Muscle of back (tissue), 11 donors: ENCODE results near the gene PTPRN2. TPM values are rescaled to one million over a fixed set of nuclear protein-coding genes. Genes with fewer than 3 reads are reported as not detected.
"Not testable (repeated sequence)": the region's sequence is repeated elsewhere in the genome, so short reads cannot be mapped to it uniquely, and the experiment has no call there.

ENCODE experiments used
- DNase-seq, 3 donors: peaks; one replicate each; pipeline versions ENCODE4 v3.0.0 to v3.0.0-alpha.2; 2013
- polyA plus RNA-seq, 10 donors: library from polyadenylated mRNA; unstranded; fragments of 120-200 nt; gene quantifications; one replicate each; pipeline ENCODE4 v1.2.1, GENCODE V29; 2013; ENCODE audit not compliant: insufficient read length in 10 of 10

Gene PTPRN2
- polyA plus RNA-seq, 10 donors, result 1.8 to 3.1 (median 2.1) TPM

DNA sequence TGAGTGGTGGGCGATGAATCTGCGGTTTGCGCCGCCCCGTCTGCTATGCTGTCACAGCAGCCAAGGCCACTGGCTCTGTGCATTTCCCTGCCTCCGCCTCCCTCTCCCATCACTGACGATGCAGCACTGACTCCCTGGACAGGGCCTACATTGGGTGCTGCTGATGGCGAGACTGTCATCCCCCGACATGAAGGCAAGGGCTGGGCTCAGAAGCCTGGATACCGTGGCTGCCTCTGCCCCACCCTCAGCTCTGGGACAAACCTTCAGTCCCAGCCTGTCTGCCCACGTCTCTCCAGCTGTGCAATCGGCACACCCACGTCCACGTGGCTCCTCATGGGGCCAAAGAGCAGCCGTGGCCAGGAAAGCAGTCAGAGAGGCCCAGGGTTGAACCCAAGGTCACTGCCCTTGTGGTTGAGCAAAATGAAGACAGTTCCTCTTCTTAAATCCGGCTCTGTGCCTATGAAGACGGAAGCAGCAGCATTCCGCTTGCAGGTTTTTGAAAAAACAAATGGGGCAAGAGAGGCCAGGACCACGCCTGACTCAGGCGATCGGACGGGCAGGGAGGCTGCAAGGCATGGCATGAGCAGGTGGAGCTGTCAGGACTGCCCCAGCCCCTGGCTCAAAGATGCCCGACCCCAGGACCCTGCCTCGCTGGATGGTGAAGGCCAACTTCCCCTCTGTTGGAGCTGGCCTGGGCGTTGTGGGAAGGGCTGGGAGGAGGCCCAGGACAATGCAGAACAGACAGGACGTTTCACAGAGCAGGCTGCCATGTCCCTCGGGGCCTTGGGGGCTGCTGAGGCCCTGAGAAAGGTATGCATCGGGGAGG lies 733.3 kb downstream of the PTPRN2 start:
- peak; percentile 13 to 60 (median 25) for DNase-seq

DNA sequence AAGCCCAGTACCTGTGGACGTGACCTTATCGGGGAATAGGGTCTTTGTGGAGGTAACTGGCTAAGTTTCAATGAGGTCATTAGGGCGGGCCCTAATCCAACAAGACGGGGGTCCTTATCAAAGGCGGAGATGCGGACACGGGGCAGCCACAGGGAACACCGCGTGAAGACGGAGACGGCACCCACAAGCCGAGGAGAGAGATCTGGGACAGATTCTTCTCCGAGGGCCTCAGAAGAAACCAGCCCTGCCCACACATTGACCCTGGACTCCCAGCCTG lies 733.9 kb downstream of the PTPRN2 start:
- no peak for DNase-seq

DNA sequence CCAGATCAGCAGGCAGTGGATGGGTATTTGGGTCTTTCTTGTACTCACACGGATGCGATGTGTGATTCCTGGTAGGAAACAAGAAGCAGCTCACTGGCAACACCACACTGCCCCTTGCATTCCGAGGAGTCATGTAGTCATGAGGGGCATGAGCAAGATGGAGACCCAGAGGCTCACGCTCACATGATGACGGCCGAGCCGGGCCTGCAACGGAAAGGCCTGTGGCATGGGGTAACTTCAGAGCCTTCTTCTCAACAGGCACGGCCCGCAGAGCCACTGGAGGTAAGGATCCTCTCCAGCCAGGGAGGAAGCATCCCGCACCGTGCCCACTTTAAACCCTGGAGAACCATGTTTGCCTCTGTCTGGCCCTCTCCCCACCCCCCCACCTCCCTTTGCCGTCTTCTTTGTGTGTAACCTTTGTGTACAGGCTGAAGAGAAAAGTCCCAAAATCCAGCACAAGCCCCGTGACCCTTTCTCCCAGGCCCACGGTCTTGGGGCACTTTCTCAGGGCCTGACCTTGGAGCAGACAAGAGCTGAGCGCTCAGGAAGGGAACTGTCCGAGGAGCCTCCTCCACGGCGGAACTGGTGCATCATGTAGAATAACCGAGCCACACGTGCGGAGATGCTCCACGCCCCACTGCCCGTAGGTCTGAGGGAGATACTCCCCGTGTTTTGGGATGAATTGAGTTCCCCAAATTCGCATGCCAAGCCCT lies 734.4 kb downstream of the PTPRN2 start:
- no peak for DNase-seq

DNA sequence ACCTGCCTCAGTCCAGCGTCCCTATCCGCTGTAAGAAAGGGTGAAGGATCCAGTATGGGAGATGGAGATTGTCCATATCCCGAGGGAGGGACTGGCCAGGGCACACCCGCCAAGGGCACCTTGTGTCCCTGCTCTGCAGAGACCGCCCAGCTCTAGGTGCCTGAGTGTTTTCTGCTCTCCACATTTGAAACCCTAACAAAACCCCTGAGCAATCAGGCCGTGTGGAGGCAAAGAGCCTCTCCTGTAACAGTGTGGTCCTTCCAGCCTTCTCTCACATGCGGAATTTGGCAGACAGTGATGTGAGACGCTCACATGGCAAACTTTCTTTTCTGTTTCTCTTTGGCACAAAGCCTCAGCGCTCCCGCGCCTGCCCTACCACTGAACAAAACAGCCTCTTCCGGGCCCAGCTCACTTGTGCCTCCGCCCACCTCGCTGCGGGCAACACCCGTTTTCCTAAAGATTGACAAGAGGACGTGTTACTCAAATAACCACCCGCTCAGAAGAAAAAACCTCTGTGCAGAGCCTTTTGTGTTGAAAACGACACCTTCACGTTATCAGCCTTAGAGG lies 736.0 kb downstream of the PTPRN2 start:
- DNase-seq, result peak; percentile 6 to 69 (median 46)

DNA sequence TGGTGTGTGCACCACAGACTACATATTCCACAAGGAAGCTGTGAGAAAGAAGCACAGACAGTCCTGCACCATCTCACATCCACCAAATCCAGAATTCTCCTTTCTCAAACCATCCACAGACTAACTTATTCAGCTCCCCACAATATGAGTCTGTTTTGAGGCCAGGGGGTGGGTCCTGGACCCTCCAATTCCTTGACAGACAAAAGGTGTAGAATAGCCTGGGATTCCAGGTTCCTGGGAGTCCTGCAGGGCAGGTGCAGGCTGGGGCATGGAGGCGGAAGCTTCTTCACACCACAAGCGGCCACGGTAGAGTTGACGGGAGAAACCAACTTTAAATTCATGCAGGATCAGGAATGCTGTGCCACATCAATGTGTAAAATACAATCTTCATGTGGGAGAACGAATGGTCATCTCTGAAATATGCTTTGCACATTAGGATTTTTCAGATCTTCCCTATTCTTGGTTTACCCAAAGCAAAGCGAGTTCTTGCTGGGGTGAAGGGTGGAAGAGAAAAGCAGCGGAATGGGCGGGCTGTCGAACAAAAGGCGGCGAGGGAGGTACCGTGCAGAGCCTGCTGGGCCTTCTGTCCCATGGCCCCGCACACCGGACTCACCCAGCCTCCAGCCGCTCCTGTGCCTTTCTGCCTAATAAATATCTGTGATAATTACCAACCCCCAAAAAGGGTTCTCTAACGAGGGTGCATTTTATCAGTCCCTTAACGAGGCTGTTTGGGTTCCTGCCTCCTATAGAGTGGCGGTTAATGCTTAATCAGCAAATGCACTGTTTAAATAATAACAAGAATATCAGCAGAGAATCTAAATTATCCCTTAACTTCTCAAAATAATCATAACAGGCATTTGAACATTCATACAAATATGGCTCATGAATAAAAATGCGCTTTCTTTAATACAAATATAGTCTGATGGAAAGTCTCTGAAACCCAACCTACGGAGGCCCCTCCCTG lies 736.9 kb downstream of the PTPRN2 start:
- no peak for DNase-seq

DNA sequence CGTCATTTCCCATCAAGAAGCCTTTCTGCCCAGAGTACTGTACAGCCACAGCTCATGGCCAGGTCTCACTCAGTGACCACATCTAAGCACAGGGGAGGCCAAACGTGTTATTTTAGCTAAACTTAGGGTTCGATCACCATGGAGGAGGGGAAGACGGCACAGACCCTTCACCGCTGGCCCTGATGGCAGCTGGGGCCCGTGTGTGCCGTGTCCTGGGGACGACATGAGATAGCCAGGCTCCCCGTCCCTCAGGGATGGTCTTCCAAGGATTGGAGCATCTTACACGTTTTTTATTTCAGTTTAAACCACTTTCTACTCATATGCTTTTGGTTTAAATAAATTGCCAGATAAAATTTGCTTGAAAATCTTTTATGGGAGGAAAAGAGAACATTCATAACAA lies 737.9 kb downstream of the PTPRN2 start:
- DNase-seq, result no peak

DNA sequence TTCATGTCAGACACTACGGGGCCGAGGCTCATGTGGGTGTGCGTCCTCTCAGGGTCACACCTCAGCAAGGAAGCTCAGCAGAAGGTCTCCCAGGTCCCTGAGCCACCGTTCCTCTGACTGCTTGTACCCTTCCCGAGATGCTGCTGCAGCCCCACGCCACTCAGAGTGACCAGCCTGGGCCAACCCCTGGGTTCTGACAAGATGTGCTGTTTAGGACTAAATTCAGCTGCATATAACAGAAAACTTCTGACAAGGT lies 738.4 kb downstream of the PTPRN2 start:
- no peak for DNase-seq

- no peak for DNase-seq
Measured at GRCh38 chr7:157848508-157849340, 738.9 kb downstream of the PTPRN2 start.

DNA sequence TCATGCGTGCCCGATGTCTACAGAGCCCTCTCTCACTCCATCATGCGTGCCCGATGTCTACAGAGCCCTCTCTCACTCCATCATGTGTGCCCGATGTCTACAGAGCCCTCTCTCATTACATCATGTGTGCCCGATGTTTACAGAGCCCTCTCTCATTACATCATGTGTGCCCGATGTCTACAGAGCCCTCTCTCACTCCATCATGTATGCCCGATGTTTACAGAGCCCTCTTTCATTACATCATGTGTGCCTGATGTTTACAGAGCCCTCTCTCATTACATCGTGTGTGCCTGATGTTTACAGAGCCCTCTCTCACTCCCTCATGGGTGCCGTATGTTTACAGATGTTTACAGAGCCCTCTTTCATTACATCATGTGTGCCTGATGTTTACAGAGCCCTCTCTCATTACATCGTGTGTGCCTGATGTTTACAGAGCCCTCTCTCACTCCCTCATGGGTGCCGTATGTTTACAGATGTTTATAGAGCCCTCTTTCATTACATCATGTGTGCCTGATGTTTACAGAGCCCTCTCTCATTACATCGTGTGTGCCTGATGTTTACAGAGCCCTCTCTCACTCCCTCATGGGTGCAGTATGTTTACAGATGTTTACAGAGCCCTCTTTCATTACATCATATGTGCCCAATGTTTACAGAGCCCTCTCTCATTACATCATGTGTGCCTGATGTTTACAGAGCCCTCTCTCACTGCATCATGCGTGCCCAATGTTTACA lies 739.7 kb downstream of the PTPRN2 start:
- not testable (repeated sequence) for DNase-seq

- DNase-seq, result not testable (repeated sequence)
Measured at GRCh38 chr7:157846746-157847145, 740.9 kb downstream of the PTPRN2 start.

DNA sequence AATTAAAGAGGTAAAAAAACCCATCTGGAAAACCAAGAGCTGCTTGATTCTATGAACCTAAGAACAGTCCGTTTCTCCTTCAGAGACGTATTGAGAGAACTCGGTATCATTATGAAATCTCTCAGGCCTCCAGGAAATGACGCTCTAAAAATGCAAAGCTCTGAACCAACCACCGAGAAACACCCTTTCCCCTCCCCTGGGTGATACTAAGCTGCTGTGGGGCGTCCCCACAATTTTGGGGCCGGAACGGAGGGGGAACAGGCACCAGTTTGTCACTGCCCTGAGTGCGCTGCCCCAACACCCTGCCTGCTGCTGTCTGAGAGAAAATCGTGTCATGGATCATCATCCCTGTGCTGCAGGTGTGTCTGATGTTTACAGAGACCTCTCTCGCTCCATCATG lies 741.4 kb downstream of the PTPRN2 start:
- no peak for DNase-seq

DNA sequence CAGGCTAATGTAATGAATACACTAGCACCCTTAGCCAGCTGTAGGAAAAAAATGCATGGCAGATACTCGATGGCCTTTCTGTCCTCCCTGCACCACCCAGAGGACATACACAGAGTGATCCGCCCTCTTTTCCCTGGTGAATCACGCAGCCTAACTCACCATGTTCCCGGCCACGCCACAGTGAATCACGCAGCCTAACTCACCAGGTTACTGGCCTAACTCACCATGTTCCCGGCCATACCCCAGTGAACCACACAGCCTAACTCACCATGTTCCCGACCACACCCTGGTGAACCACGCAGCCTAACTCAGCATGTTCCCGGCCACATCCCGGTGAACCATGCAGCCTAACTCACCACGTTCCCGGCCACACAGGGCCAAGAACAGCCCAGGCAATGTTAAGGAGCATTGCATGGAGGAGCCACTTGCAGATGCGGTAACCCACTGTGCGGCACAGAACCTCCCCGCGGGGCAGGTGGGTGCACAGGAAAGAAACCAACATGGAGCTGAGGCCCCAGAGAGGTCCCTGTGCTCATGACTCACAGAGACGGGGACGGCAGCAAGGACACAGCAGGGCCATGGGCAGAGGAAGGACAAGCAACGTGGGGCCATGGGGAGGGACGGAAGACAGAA lies 742.3 kb downstream of the PTPRN2 start:
- DNase-seq, result no peak

- no peak for DNase-seq
Measured at GRCh38 chr7:157844611-157845010, 743.0 kb downstream of the PTPRN2 start.

GRCh38 chr7:157844141-157844540 lies 743.5 kb downstream of the PTPRN2 start:
- no peak for DNase-seq

DNA sequence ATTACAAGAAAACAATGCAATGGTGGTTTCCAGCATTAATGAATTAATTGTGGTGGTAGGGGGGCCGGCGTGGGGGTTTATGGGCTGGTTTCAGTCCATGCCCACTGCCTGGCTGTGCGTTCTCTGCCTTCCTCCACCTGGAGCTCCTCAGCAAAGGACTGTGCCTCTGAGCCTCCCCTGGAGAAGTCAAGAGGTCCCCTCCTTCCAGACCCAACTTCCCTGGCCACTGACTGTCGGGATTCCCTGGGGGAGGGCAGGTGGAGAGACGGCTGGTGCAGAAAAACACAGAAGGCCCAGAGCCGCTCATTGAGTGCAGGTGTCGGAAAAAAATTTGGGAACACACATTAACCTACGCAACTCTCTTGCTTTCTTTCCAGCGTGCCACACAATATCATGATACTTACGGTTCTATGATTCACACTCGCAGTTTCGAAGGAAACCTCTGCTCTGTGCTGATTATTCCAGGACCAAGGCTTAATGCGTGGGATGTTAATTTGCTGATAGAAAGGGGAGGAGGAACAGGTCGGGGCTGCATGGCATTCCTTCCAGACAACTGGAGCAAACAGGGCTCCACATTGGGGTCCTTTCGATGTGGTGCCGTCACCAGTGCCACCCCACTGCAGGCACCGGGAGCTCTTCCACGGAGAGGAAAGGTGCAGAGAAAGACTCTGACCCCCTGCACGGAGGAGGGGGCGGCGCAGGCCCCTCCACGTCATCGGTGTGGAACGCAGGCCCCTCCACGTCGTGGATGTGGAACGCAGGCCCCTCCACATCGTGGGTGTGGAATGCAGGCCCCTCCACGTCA lies 744.1 kb downstream of the PTPRN2 start:
- no peak for DNase-seq

DNA sequence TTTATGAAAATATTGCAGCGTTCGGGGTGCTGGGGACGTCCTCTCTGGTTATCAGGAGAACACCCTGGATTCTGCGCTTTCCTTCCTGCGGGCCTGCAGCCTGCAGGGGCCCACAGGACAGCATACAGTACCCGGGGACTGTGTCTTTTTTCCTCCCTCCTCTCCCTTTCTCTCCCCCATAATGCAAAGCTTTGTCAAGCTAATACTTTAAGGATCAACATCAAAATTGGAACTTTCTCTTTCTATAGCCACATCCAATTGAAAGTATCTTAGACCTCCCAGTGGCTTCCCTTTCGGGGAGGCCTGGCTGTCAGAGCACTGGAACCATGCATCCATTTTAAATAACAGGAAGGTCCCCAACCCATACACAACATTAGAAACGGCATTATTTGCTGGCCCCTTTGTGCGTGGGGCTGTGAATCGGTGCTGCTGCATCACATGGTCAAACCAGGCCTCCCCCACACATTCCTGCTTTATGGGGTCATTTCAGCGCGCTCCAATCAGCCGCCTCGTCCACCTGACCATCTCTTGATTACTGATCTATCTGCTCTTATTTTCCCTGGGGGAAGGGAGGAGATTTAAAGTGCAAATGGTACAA lies 745.8 kb downstream of the PTPRN2 start:
- no peak for DNase-seq

DNA sequence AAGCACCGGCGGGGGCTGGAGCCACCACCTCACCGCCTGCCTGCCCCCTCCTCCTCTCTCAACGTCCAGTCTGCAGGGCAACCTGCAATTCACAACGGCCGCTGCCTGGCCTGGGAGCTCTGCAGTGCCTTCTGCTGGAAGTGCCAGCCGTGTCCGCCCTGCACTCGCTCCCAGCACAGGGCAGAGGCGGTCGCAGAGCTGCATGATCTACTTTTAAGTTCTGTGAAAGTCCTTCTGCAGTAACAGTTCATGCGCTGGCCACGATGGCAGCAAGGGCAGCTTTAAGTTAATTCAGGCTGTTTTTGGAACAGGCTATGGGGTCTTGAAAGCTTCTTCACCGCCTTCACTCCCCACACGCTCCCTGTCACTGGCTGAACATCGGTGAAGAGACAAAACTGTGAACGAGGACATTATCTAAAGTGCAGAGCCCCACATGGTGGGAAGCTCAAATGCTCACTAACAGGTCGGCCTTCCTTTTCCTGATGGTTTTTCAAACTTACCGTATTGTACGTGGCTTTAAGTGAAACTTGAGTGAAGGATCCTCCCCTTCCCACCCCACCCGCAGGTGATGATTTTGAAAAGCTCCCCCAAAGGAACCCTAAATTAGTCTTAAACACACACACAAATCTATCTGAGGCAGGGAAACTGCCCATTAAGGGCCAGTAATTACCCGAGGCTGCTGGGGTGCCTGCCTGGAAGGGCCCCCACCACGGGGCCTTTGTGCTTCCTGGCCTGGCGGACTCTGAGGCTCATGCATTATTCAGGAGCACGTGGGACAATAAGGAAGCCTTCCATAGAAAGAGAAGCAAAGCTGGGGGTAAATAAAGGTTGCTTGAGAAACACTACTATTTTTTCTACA lies 746.5 kb downstream of the PTPRN2 start:
- no peak for DNase-seq
